Pericardium fibroblast (primary cell): ENCODE results near the gene THSD4. TPM values are rescaled to one million over a fixed set of nuclear protein-coding genes. Genes with fewer than 3 reads are reported as not detected.

ENCODE experiments used
- total RNA-seq: library from RNA; depleted of rRNA; stranded (reverse); fragments of >200 nt; gene quantifications from 2 replicates; pipeline ENCODE4 v1.2.3, GENCODE V29; 2015

Gene THSD4
- total RNA-seq: 21.6 and 23.1 TPM in 2 replicates

DNA sequence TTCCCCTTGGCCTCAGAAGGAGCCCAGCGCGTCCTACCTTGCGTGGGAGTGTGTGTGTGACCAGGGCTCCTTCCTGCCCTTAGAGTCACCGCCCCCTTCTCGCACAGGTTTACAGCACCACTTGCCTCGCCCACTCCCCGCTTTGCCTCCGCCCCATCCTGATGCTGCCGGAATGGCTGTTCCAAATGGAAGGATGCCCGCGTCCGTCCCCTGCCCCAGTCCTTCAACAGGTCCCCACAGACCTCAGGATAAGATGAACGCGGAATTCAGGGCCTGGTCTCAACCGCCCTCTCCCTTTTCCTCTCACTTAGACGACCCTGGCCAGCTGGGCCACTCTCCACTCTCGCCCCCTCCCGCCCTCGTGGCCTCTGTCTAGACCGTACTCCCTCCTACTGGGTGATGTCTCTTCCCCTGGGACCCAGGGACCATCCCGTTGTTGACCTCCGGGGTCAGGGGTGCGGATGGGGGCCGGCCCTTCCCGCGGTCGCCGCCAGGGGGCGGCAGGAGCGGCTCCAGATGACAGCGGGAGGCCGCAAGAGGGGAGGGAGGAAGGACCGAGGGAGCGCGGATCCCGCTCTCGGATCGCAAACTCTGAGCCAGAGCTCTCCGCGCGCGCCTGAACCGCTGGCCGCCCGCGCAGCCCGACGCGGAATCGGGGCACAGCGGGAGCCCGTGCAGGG, at the start of gene THSD4:
Gene THSD4, plus strand, starts transcription at position 585 of the 680 bp plus-strand sequence.

DNA sequence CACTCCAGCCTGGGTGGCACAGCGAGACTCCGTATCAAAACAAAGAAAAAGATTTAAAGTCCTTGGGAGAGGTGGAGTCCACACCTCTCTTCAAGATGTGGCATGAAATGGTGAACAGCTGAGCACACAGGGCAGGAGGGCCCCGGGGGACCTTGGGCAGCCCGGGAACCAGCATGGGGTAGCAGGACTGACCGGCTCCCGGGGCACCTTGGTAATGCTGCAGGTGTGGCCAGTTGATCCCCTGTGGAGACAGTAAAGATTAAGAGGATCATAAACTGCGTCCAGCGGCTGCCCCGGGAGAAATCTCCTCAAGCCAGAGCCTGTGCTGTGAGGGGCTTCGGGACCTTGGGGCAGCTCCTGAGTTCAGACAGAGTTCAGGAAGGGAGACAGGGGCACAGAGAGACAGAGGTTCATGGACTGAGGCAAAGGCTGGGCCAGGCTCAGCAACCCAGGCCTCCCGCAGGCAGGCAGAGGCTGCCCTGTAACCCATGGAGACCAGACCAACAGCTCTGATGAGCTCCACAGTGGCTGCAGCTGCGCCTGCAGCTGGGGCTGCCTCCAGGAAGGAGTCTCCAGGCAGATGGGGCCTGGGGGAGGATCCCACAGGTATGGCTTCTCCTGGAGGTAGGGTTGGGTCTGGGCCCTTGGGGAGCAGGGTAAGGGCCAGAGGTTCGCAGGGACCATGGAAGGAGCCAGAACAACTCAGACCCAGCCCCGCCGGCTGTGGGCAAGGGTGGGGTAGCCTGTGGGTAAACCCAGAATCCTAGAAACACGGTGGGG, 695.2 kb downstream of the THSD4 start, which contains the start of gene NR2E3:
Gene NR2E3, plus strand, starts transcription at position 299 of the 780 bp plus-strand sequence. Its CDS starts 190 bp downstream, at position 489.

Other genes starting within 250 kb of the THSD4 start
- gene THAP10, start 223.0 kb upstream of the THSD4 start, total RNA-seq: 2.2 and 2.5 TPM in 2 replicates
- 3.2 and 26.6 TPM in 2 replicates for gene LRRC49, start 222.6 kb upstream of the THSD4 start, total RNA-seq